Measurements from ENCODE around the gene RGS1.

- TF ChIP-seq, protein P1, sequence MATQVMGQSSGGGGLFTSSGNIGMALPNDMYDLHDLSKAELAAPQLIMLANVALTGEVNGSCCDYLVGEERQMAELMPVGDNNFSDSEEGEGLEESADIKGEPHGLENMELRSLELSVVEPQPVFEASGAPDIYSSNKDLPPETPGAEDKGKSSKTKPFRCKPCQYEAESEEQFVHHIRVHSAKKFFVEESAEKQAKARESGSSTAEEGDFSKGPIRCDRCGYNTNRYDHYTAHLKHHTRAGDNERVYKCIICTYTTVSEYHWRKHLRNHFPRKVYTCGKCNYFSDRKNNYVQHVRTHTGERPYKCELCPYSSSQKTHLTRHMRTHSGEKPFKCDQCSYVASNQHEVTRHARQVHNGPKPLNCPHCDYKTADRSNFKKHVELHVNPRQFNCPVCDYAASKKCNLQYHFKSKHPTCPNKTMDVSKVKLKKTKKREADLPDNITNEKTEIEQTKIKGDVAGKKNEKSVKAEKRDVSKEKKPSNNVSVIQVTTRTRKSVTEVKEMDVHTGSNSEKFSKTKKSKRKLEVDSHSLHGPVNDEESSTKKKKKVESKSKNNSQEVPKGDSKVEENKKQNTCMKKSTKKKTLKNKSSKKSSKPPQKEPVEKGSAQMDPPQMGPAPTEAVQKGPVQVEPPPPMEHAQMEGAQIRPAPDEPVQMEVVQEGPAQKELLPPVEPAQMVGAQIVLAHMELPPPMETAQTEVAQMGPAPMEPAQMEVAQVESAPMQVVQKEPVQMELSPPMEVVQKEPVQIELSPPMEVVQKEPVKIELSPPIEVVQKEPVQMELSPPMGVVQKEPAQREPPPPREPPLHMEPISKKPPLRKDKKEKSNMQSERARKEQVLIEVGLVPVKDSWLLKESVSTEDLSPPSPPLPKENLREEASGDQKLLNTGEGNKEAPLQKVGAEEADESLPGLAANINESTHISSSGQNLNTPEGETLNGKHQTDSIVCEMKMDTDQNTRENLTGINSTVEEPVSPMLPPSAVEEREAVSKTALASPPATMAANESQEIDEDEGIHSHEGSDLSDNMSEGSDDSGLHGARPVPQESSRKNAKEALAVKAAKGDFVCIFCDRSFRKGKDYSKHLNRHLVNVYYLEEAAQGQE (IDR thresholded peaks at IDR 0.05; ENCODE audit: borderline replicate concordance): no peak
- TF ChIP-seq, protein P1 (CRISPR knock-in tag; IDR thresholded peaks at IDR 0.05; ENCODE audit: low read depth): no peak
- TF ChIP-seq, protein P2, sequence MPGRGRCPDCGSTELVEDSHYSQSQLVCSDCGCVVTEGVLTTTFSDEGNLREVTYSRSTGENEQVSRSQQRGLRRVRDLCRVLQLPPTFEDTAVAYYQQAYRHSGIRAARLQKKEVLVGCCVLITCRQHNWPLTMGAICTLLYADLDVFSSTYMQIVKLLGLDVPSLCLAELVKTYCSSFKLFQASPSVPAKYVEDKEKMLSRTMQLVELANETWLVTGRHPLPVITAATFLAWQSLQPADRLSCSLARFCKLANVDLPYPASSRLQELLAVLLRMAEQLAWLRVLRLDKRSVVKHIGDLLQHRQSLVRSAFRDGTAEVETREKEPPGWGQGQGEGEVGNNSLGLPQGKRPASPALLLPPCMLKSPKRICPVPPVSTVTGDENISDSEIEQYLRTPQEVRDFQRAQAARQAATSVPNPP (IDR thresholded peaks at IDR 0.05; ENCODE audit: borderline replicate concordance, insufficient read depth, insufficient read length): no peak
- TF ChIP-seq, protein P3, sequence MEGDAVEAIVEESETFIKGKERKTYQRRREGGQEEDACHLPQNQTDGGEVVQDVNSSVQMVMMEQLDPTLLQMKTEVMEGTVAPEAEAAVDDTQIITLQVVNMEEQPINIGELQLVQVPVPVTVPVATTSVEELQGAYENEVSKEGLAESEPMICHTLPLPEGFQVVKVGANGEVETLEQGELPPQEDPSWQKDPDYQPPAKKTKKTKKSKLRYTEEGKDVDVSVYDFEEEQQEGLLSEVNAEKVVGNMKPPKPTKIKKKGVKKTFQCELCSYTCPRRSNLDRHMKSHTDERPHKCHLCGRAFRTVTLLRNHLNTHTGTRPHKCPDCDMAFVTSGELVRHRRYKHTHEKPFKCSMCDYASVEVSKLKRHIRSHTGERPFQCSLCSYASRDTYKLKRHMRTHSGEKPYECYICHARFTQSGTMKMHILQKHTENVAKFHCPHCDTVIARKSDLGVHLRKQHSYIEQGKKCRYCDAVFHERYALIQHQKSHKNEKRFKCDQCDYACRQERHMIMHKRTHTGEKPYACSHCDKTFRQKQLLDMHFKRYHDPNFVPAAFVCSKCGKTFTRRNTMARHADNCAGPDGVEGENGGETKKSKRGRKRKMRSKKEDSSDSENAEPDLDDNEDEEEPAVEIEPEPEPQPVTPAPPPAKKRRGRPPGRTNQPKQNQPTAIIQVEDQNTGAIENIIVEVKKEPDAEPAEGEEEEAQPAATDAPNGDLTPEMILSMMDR (IDR thresholded peaks at IDR 0.05 in 2 of 3, conservative IDR thresholded peaks at IDR 0.05 in 1 of 3; ENCODE audit: insufficient read depth in 2 of 3, low read depth in 1 of 3, low read length in 3 of 3): no peak
- TF ChIP-seq, protein P4, sequence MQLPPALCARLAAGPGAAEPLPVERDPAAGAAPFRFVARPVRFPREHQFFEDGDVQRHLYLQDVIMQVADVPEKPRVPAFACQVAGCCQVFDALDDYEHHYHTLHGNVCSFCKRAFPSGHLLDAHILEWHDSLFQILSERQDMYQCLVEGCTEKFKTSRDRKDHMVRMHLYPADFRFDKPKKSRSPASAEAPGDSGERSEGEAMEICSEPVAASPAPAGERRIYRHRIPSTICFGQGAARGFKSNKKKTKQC (CRISPR knock-in tag; IDR thresholded peaks at IDR 0.05): no peak
- TF ChIP-seq ZNF512 (tag; IDR thresholded peaks at IDR 0.05) (no peak), POLR2AphosphoS2 (IDR thresholded peaks at IDR 0.05; ENCODE audit: low read length) (no peak), NCOA4 (IDR thresholded peaks at IDR 0.05; ENCODE audit: partially characterized antibody) (no peak), POLR2A (conservative IDR thresholded peaks at IDR 0.05) (no peak), EP300 (IDR thresholded peaks at IDR 0.05; ENCODE audit: low read length) (no peak), MYBL2 (IDR thresholded peaks at IDR 0.05; ENCODE audit: low read depth) (no peak), MYBL2 (CRISPR knock-in tag; IDR thresholded peaks at IDR 0.05; ENCODE audit: borderline replicate concordance) (no peak), CREB1 (IDR thresholded peaks at IDR 0.05) (no peak), CREB1 (CRISPR knock-in tag; IDR thresholded peaks at IDR 0.05) (no peak)
- TF ChIP-seq, protein P5, sequence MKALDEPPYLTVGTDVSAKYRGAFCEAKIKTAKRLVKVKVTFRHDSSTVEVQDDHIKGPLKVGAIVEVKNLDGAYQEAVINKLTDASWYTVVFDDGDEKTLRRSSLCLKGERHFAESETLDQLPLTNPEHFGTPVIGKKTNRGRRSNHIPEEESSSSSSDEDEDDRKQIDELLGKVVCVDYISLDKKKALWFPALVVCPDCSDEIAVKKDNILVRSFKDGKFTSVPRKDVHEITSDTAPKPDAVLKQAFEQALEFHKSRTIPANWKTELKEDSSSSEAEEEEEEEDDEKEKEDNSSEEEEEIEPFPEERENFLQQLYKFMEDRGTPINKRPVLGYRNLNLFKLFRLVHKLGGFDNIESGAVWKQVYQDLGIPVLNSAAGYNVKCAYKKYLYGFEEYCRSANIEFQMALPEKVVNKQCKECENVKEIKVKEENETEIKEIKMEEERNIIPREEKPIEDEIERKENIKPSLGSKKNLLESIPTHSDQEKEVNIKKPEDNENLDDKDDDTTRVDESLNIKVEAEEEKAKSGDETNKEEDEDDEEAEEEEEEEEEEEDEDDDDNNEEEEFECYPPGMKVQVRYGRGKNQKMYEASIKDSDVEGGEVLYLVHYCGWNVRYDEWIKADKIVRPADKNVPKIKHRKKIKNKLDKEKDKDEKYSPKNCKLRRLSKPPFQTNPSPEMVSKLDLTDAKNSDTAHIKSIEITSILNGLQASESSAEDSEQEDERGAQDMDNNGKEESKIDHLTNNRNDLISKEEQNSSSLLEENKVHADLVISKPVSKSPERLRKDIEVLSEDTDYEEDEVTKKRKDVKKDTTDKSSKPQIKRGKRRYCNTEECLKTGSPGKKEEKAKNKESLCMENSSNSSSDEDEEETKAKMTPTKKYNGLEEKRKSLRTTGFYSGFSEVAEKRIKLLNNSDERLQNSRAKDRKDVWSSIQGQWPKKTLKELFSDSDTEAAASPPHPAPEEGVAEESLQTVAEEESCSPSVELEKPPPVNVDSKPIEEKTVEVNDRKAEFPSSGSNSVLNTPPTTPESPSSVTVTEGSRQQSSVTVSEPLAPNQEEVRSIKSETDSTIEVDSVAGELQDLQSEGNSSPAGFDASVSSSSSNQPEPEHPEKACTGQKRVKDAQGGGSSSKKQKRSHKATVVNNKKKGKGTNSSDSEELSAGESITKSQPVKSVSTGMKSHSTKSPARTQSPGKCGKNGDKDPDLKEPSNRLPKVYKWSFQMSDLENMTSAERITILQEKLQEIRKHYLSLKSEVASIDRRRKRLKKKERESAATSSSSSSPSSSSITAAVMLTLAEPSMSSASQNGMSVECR (CRISPR knock-in tag; IDR thresholded peaks at IDR 0.05): no peak
Measured at GRCh38 chr1:192571668-192572067, 3.9 kb upstream of the RGS1 start.

Measured in K562 (cell line).